Measurements from ENCODE around the gene HSPH1. TPM values are rescaled to one million over a fixed set of nuclear protein-coding genes. Genes with fewer than 3 reads are reported as not detected.

Gene HSPH1
- total RNA-seq, 2 experiments from 2014 or later, result 226 to 238 TPM

- H3K4me1 Mint-ChIP-seq (ENCODE audit: low read depth), result no peaks in the 10 kb centered on the region
- Histone ChIP-seq H3K27me3 (ENCODE audit: control insufficient read depth in 1 of 2, insufficient read depth in 2 of 2, low read length in 2 of 2) (no peaks in the 10 kb centered on the region), H3K4me1 (ENCODE audit: insufficient read depth, low read length) (no peaks in the 10 kb centered on the region), H3K9me3 (ENCODE audit: control insufficient read depth in 1 of 2, insufficient read depth in 1 of 2, low read length in 2 of 2) (no peaks in the 10 kb centered on the region), H3K4me3 (ENCODE audit: low read length) (no peak overlapping the region), H3K36me3 (ENCODE audit: insufficient read depth, low read length) (no peaks in the 10 kb centered on the region), H3K27ac (ENCODE audit: low read depth in 1 of 2, low read length in 2 of 2) (no peak overlapping the region)
- H3K4me3 Mint-ChIP-seq, result no peak overlapping the region
- ChIA-PET CTCF (no interaction called here), POLR2A (no interaction called here)
- intact Hi-C loops (cut with DNase I, micrococcal nuclease), result no loop called here
- no peaks in the 10 kb centered on the region for H3K36me3 Mint-ChIP-seq (ENCODE audit: low read depth)
- peaks cover 1% of the 10 kb centered on the region for H3K9me3 Mint-ChIP-seq
- ATAC-seq (ENCODE audit: poor library complexity) (no peak), DNase-seq (no peak)
- TF ChIP-seq CTCF (IDR thresholded peaks at IDR 0.05), result no peak
- H3K27ac Mint-ChIP-seq, result no peak overlapping the region
- no peaks in the 10 kb centered on the region for H3K27me3 Mint-ChIP-seq
Observed at GRCh38 chr13:31184981-31185645, 23.4 kb upstream of the HSPH1 start.

- Histone ChIP-seq H3K4me3 (ENCODE audit: low read length) (no peak overlapping the region), H3K4me1 (ENCODE audit: insufficient read depth, low read length) (no peaks in the 10 kb centered on the region), H3K27me3 (ENCODE audit: control insufficient read depth in 1 of 2, insufficient read depth in 2 of 2, low read length in 2 of 2) (no peaks in the 10 kb centered on the region), H3K27ac (ENCODE audit: low read depth in 1 of 2, low read length in 2 of 2) (no peak overlapping the region), H3K36me3 (ENCODE audit: insufficient read depth, low read length) (no peaks in the 10 kb centered on the region), H3K9me3 (ENCODE audit: control insufficient read depth in 1 of 2, insufficient read depth in 1 of 2, low read length in 2 of 2) (no peaks in the 10 kb centered on the region)
- no peak overlapping the region for H3K27ac Mint-ChIP-seq
- peaks cover 1% of the 10 kb centered on the region for H3K9me3 Mint-ChIP-seq
- H3K36me3 Mint-ChIP-seq (ENCODE audit: low read depth), result no peaks in the 10 kb centered on the region
- no peak for TF ChIP-seq CTCF (IDR thresholded peaks at IDR 0.05)
- ATAC-seq (ENCODE audit: poor library complexity), result no peak
- ChIA-PET CTCF (no interaction called here), POLR2A (no interaction called here)
- no peaks in the 10 kb centered on the region for H3K27me3 Mint-ChIP-seq
- no peak overlapping the region for H3K4me3 Mint-ChIP-seq
- no peaks in the 10 kb centered on the region for H3K4me1 Mint-ChIP-seq (ENCODE audit: low read depth)
- DNase-seq, result no peak
- intact Hi-C loops (cut with DNase I, micrococcal nuclease), result no loop called here
Observed at GRCh38 chr13:31184451-31184850, 22.7 kb upstream of the HSPH1 start.

- H3K4me1 ChIP-seq (ENCODE audit: insufficient read depth, low read length), result no peaks in the 10 kb centered on the region
- no peaks in the 10 kb centered on the region for H3K4me1 Mint-ChIP-seq (ENCODE audit: low read depth)
- no peak overlapping the region for H3K4me3 ChIP-seq (ENCODE audit: low read length)
- ChIA-PET POLR2A (no interaction called here), CTCF (no interaction called here)
- no peak overlapping the region for H3K27ac Mint-ChIP-seq
- ATAC-seq (ENCODE audit: poor library complexity), result no peak
- no peaks in the 10 kb centered on the region for H3K36me3 ChIP-seq (ENCODE audit: insufficient read depth, low read length)
- peaks cover 4% of the 10 kb centered on the region for H3K9me3 Mint-ChIP-seq
- H3K4me3 Mint-ChIP-seq, result no peak overlapping the region
- no peaks in the 10 kb centered on the region for H3K36me3 Mint-ChIP-seq (ENCODE audit: low read depth)
- H3K27me3 ChIP-seq (ENCODE audit: control insufficient read depth in 1 of 2, insufficient read depth in 2 of 2, low read length in 2 of 2), result no peaks in the 10 kb centered on the region
- no peak for DNase-seq
- no peaks in the 10 kb centered on the region for H3K27me3 Mint-ChIP-seq
- no peak for TF ChIP-seq CTCF (IDR thresholded peaks at IDR 0.05)
- no peaks in the 10 kb centered on the region for H3K9me3 ChIP-seq (ENCODE audit: control insufficient read depth in 1 of 2, insufficient read depth in 1 of 2, low read length in 2 of 2)
- intact Hi-C loops (cut with DNase I, micrococcal nuclease), result no loop called here
- no peak overlapping the region for H3K27ac ChIP-seq (ENCODE audit: low read depth in 1 of 2, low read length in 2 of 2)
Observed at GRCh38 chr13:31182987-31183386, 21.3 kb upstream of the HSPH1 start.

Measured in CD4-positive, alpha-beta T cell (primary cell).